HG02588 (cell line): ENCODE data around the gene UBAP1L.
A peak's percentile ranks its signal among the peaks of the same experiment; 100 is the strongest.

Experiments
- ATAC-seq: cut with Tn5 transposase; IDR thresholded peaks from one replicate; pipeline ENCODE4 v1.9.1; 2021; ENCODE audit warnings: mild to moderate bottlenecking, moderate library complexity; ENCODE audit not compliant: unreplicated experiment

UBAP1L gene

GRCh38 chr15:65049418-65049840 is 65.6 kb downstream of the UBAP1L start:
- ATAC-seq: peak; percentile 85

GRCh38 chr15:65048241-65048640 is 66.8 kb downstream of the UBAP1L start:
- no peak for ATAC-seq

GRCh38 chr15:65044724-65045481 is 70.1 kb downstream of the UBAP1L start, which contains the start of gene SLC51B:
Gene SLC51B (plus strand): TSS chr15:65045387. CDS start chr15:65050005, 4,618 bp downstream.
- ATAC-seq: no peak

GRCh38 chr15:65044218-65044617 is 70.8 kb downstream of the UBAP1L start:
- peak; percentile 51 for ATAC-seq

- no peak for ATAC-seq
These were observed 72.1 kb downstream of the UBAP1L start for GRCh38 chr15:65042776-65043327.
